H1 (cell line): ENCODE measurements around the gene GRIK2. TPM values are rescaled to one million over a fixed set of nuclear protein-coding genes. Genes with fewer than 3 reads are reported as not detected.

ENCODE experiments used
- CTCF ChIA-PET: fragments of 300-600 bp; sonication (Branson Sonifier 250); formaldehyde crosslinking; loops from one replicate; lab custom pipeline; 2021; ENCODE audit not compliant: partially characterized antibody; lab: Charles Lee
- POLR2A ChIA-PET: fragments of 300-600 bp; sonication (Branson Sonifier 250); formaldehyde crosslinking; loops from one replicate; lab custom pipeline; 2021; ENCODE audit warnings: inconsistent platforms; ENCODE audit not compliant: partially characterized antibody; lab: Charles Lee
- DNase-seq, 2 experiments: peaks; one replicate each; pipeline versions ENCODE4 v3.0.0 to v3.0.0-alpha.2; 2010 to 2022; ENCODE audit warnings: low spot score in 2 of 2, low read depth in 1 of 2, mixed read lengths in 1 of 2
- FAIRE-seq: peaks from 2 replicates; lab custom pipeline; 2011; peaks lifted over from hg19 to GRCh38; lab: Jason Lieb, UNC
- H2AFZ ChIP-seq: 2 replicates; pipeline ENCODE4 v1.8.1; 2012; ENCODE audit warnings: low read length, inconsistent platforms
- H2AK5ac ChIP-seq: 2 replicates; pipeline ENCODE4 v1.6.1; 2013; ENCODE audit warnings: low read depth, low read length
- H2BK120ac ChIP-seq: replicated peaks from 2 replicates; pipeline ENCODE3; 2013; ENCODE audit warnings: low read depth, low read length, inconsistent platforms
- H2BK12ac ChIP-seq: 2 replicates; pipeline ENCODE4 v1.6.1; 2013; ENCODE audit warnings: low read depth, low read length
- H2BK15ac ChIP-seq: 2 replicates; pipeline ENCODE4 v1.6.1; 2013; ENCODE audit warnings: low read length
- H2BK20ac ChIP-seq: 2 replicates; pipeline ENCODE4 v1.6.1; 2013; ENCODE audit warnings: low read length
- H2BK5ac ChIP-seq: 2 replicates; pipeline ENCODE4 v1.6.1; 2013; ENCODE audit warnings: low read depth, low read length
- H3K14ac ChIP-seq: 2 replicates; pipeline ENCODE4 v1.6.1; 2013; ENCODE audit warnings: inconsistent platforms; ENCODE audit not compliant: insufficient read length
- H3K18ac ChIP-seq: 2 replicates; pipeline ENCODE4 v1.6.1; 2013; ENCODE audit warnings: low read length; ENCODE audit errors: extremely low read depth
- H3K23ac ChIP-seq: 2 replicates; pipeline ENCODE4 v1.6.1; 2013; ENCODE audit warnings: inconsistent platforms; ENCODE audit not compliant: insufficient read length
- H3K23me2 ChIP-seq: 2 replicates; pipeline ENCODE4 v1.6.1; 2013; ENCODE audit warnings: low read depth, low read length
- H3K27ac ChIP-seq: 2 replicates; pipeline ENCODE4 v1.6.1; 2011; ENCODE audit warnings: low read depth, low read length, inconsistent platforms
- H3K27me3 ChIP-seq, 4 experiments: replicated peaks in 1 of 4; 1 replicate in 1 of 4; 2 replicates in 3 of 4; pipeline versions ENCODE4 v1.6.1 to v1.8.1; 2011 to 2013; ENCODE audit warnings: low read length in 3 of 4, mild to moderate bottlenecking in 3 of 4, inconsistent platforms in 2 of 4, mixed read lengths in 2 of 4, moderate library complexity in 1 of 4; ENCODE audit not compliant: control insufficient read depth in 3 of 4, insufficient read depth in 3 of 4; ENCODE audit errors: extremely low read depth in 1 of 4
- H3K36me3 ChIP-seq, 4 experiments: 2 replicates each; pipeline versions ENCODE4 v1.6.1 to v1.8.1; 2011 to 2013; ENCODE audit warnings: mild to moderate bottlenecking in 4 of 4, low read length in 3 of 4, moderate library complexity in 2 of 4, control low read depth in 1 of 4, inconsistent platforms in 1 of 4; ENCODE audit not compliant: insufficient read depth in 4 of 4, control insufficient read depth in 2 of 4
- H3K4ac ChIP-seq: replicated peaks from 2 replicates; pipeline ENCODE3; 2013; ENCODE audit warnings: low read length, low read depth, mixed read lengths, inconsistent platforms; ENCODE audit not compliant: insufficient read length
- H3K4me1 ChIP-seq, 4 experiments: replicated peaks in 1 of 4; 1 replicate in 1 of 4; 2 replicates in 3 of 4; pipeline versions ENCODE4 v1.6.1 to v1.8.1; 2011 to 2013; ENCODE audit warnings: low read length in 3 of 4, inconsistent platforms in 2 of 4, mixed read lengths in 1 of 4; ENCODE audit not compliant: insufficient read depth in 4 of 4, control insufficient read depth in 3 of 4
- H3K4me2 ChIP-seq, 2 experiments: 2 replicates each; pipeline versions ENCODE4 v1.6.1 to v1.8.1; 2011 to 2013; ENCODE audit warnings: low read depth in 2 of 2, low read length in 2 of 2, control low read depth in 1 of 2, inconsistent platforms in 1 of 2, mild to moderate bottlenecking in 1 of 2; ENCODE audit not compliant: insufficient read depth in 1 of 2
- H3K4me3 ChIP-seq, 4 experiments: fragments of 200-600, 300-600 bp in 1 of 4; sonication (generic), shearing (Covaris generic), sonication (Bioruptor Twin) in 1 of 4; 2 replicates each; pipeline versions ENCODE4 v1.5.1 to v1.8.1; 2011 to 2016; ENCODE audit warnings: low read length in 4 of 4, low read depth in 3 of 4, control low read depth in 2 of 4, inconsistent platforms in 2 of 4, mild to moderate bottlenecking in 2 of 4, mixed read lengths in 1 of 4, moderate library complexity in 1 of 4; ENCODE audit not compliant: insufficient read depth in 2 of 4; ENCODE audit errors: extremely low read depth in 1 of 4
- H3K56ac ChIP-seq: replicated peaks from 2 replicates; pipeline ENCODE3; 2013; ENCODE audit warnings: low read depth, mild to moderate bottlenecking, mixed read lengths, low read length, inconsistent platforms; ENCODE audit not compliant: insufficient read length
- H3K79me1 ChIP-seq: 2 replicates; pipeline ENCODE4 v1.6.1; 2013; ENCODE audit warnings: low read depth, low read length, control low read depth
- H3K79me2 ChIP-seq, 2 experiments: 2 replicates each; pipeline versions ENCODE4 v1.6.1 to v1.8.1; 2012 to 2013; ENCODE audit warnings: low read length in 2 of 2, mild to moderate bottlenecking in 2 of 2, inconsistent platforms in 1 of 2; ENCODE audit not compliant: insufficient read depth in 2 of 2, control insufficient read depth in 1 of 2
- H3K9ac ChIP-seq, 4 experiments: replicated peaks in 1 of 4; 1 replicate in 1 of 4; 2 replicates in 3 of 4; pipeline versions ENCODE4 v1.6.1 to v1.8.1; 2011 to 2013; ENCODE audit warnings: low read depth in 3 of 4, low read length in 3 of 4, control low read depth in 2 of 4, mild to moderate bottlenecking in 2 of 4, moderate library complexity in 2 of 4, inconsistent platforms in 1 of 4; ENCODE audit errors: extremely low read depth in 1 of 4
- H3K9me3 ChIP-seq, 2 experiments: 2 replicates each; pipeline versions ENCODE4 v1.6.1 to v1.8.1; 2012 to 2013; ENCODE audit warnings: mild to moderate bottlenecking in 2 of 2, moderate library complexity in 2 of 2, control low read depth in 1 of 2, inconsistent platforms in 1 of 2, low read depth in 1 of 2, low read length in 1 of 2, mixed read lengths in 1 of 2; ENCODE audit not compliant: insufficient read depth in 2 of 2
- H4K20me1 ChIP-seq, 2 experiments: replicated peaks in 1 of 2; 2 replicates each; pipeline versions ENCODE3 to v1.8.1; 2011 to 2013; ENCODE audit warnings: inconsistent platforms in 2 of 2, low read length in 2 of 2, mild to moderate bottlenecking in 1 of 2; ENCODE audit not compliant: insufficient read depth in 2 of 2, control insufficient read depth in 1 of 2
- H4K5ac ChIP-seq: 2 replicates; pipeline ENCODE4 v1.6.1; 2013; ENCODE audit warnings: low read length, low read depth, mixed read lengths, inconsistent platforms; ENCODE audit not compliant: insufficient read length
- H4K8ac ChIP-seq: 2 replicates; pipeline ENCODE4 v1.8.0; 2013; ENCODE audit warnings: mild to moderate bottlenecking, moderate library complexity, low read length, inconsistent platforms; ENCODE audit not compliant: insufficient read depth; ENCODE audit errors: extremely low read depth
- H4K91ac ChIP-seq: replicated peaks from 2 replicates; pipeline ENCODE3; 2013; ENCODE audit warnings: low read length, mixed read lengths, inconsistent platforms; ENCODE audit not compliant: insufficient read length
- CREB1 ChIP-seq: IDR thresholded peaks from 2 replicates; pipeline ENCODE4 v1.6.1; 2012; ENCODE audit warnings: inconsistent platforms
- EGR1 ChIP-seq: IDR thresholded peaks from 2 replicates; pipeline ENCODE4 v1.6.1; 2011; ENCODE audit warnings: low read depth, low read length, borderline replicate concordance
- EZH2 ChIP-seq: fragments of 200-600 bp; sonication (generic); IDR thresholded peaks from 2 replicates; pipeline ENCODE4 v1.7.1; 2012; ENCODE audit warnings: low read depth, mild to moderate bottlenecking, moderate library complexity, low read length, inconsistent platforms; ENCODE audit not compliant: severe bottlenecking
- MAX ChIP-seq: IDR thresholded peaks from 2 replicates; pipeline ENCODE4 v1.6.1; 2012; ENCODE audit warnings: inconsistent platforms
- RBBP5 ChIP-seq: IDR thresholded peaks from 2 replicates; pipeline ENCODE4 v1.7.1; 2012; ENCODE audit warnings: low read depth, mild to moderate bottlenecking, inconsistent platforms, low read length, moderate library complexity, borderline replicate concordance
- SP1 ChIP-seq: IDR thresholded peaks from 2 replicates; pipeline ENCODE4 v1.6.1; 2011; ENCODE audit warnings: low read depth, low read length
- TAF1 ChIP-seq: IDR thresholded peaks from 2 replicates; pipeline ENCODE4 v1.6.1; 2011; ENCODE audit warnings: mild to moderate bottlenecking, low read depth, low read length
- USF2 ChIP-seq: IDR thresholded peaks from 2 replicates; pipeline ENCODE4 v1.6.1; 2011; ENCODE audit warnings: low read length, improper control_type of control experiment
- polyA plus RNA-seq, 7 experiments: library from polyadenylated mRNA; depleted of rRNA in 3 of 7; stranded (reverse) in 5 of 7; unstranded in 2 of 7; fragments of >200 nt in 5 of 7; fragments of 200-250 nt in 2 of 7; gene quantifications; 1 replicate in 5 of 7; 2 replicates in 1 of 7; 4 replicates in 1 of 7; pipeline versions ENCODE4 v1.2.1 to v1.2.3, GENCODE V29; 2011 to 2013; ENCODE audit warnings: missing spikeins in 2 of 7, mixed read lengths in 2 of 7
- total RNA-seq: library from RNA; stranded (reverse); fragmentation: NEBNext Ultra II Directional; extraction: Animal tissue kit (Norgen Biotek cat#: 25700); gene quantifications from 2 replicates; pipeline ENCODE4 v1.2.1, GENCODE V29; 2021

The GRIK2 gene
- total and polyA plus RNA-seq, 2 of the 8 experiments (the other 6 are each of a cell fraction or from before 2014, with no cell fraction given) = 1.8 to 2.2 TPM

- CTCF ChIA-PET = no interaction called here
- no peak overlapping the region for H3K4ac ChIP-seq
- H4K5ac ChIP-seq = no peak overlapping the region
- H2AK5ac ChIP-seq = no peak overlapping the region
- no peak overlapping the region for H3K14ac ChIP-seq
- H3K79me2 ChIP-seq = no peaks in the 10 kb centered on the region
- H2BK12ac ChIP-seq = no peak overlapping the region
- H3K9ac ChIP-seq = no peak overlapping the region
- no peak overlapping the region for H4K8ac ChIP-seq
- no peak overlapping the region for H2BK120ac ChIP-seq
- H3K23me2 ChIP-seq = no peaks in the 10 kb centered on the region
- H4K91ac ChIP-seq = no peak overlapping the region
- H3K4me1 ChIP-seq = peaks cover 0 to 3% (median 0%) of the 10 kb centered on the region in 4 experiments; a peak in 1 of 7 replicates
- H3K9me3 ChIP-seq = no peaks in the 10 kb centered on the region
- H3K36me3 ChIP-seq = no peaks in the 10 kb centered on the region
- no peak overlapping the region for H3K18ac ChIP-seq
- H3K4me2 ChIP-seq = no peak overlapping the region
- no peak overlapping the region for H2BK5ac ChIP-seq
- H2BK15ac ChIP-seq = no peak overlapping the region
- H4K20me1 ChIP-seq = no peaks in the 10 kb centered on the region
- H3K27ac ChIP-seq = no peak overlapping the region
- no peak overlapping the region for H3K23ac ChIP-seq
- no peak overlapping the region for H2AFZ ChIP-seq
- no peaks in the 10 kb centered on the region for H3K27me3 ChIP-seq
- H3K79me1 ChIP-seq = no peaks in the 10 kb centered on the region
- no peak overlapping the region for H3K56ac ChIP-seq
- no peak overlapping the region for H2BK20ac ChIP-seq
- no peak for DNase-seq
- POLR2A ChIA-PET = no interaction called here
- no peak overlapping the region for H3K4me3 ChIP-seq
- TF ChIP-seq TAF1 (no peak), USF2 (no peak), MAX (no peak), CREB1 (no peak), EZH2 (no peak), SP1 (no peak), RBBP5 (no peak), EGR1 (no peak)
- FAIRE-seq = no peak
These were observed 482.9 kb downstream of the GRIK2 start for GRCh38 chr6:101876431-101876830.
